Measurements from ENCODE around the gene CD53.

GRCh38 chr1:110860174-110860573, 12.8 kb upstream of the CD53 start:
- TF ChIP-seq CTCF (IDR thresholded peaks at IDR 0.05) (no peak), ETV6 (CRISPR knock-in tag; IDR thresholded peaks at IDR 0.05) (no peak), RELA (CRISPR knock-in tag; IDR thresholded peaks at IDR 0.05; ENCODE audit: borderline replicate concordance) (no peak), ZBTB21 (CRISPR knock-in tag; IDR thresholded peaks at IDR 0.05; ENCODE audit: borderline replicate concordance) (no peak), TCF7 (CRISPR knock-in tag; IDR thresholded peaks at IDR 0.05; ENCODE audit: low read depth) (no peak)

All from WTC11 (cell line).